NCI-H1105 (cell line): ENCODE data around the gene BCAS4.
"Not testable (repeated sequence)": the region's sequence is repeated elsewhere in the genome, so short reads cannot be mapped to it uniquely, and the experiment has no call there.

Source experiments
- DNase-seq: peaks from one replicate; lab custom pipeline; 2025; lab: John Stamatoyannopoulos, UW

BCAS4 gene

DNA sequence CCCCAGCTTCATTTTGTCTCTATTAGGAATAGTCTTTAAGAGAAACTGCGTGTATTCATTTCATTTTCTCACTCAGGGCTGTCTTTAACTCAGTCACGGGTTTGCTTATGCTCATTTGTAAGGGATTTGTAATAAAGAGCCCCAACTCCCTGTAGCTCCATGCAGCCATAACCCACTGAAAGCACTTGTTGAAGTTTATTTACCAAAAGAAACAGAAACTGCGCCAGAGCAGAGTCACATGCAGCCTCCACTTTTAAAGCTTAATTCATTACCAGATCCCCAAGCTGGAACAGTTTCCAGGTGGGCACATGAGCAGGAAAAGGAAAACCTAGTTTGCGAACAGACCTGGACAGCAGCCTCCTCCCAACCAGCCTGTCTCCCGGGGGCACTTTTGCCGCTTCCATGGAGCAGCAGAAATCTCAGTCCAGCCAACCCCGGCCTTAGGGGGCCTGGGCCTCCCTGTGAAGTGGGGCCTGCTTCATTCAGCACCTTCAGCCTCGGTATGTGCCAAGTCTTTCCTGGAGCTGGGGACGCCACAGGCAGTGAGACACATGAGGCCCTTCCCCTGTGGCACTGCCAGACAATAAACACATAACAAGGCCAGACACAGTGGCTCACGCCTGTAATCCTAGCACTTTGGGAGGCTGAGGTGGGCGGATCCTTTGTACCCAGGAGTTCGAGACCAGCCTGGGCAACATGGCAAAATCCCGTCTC, 4.5 kb downstream of the BCAS4 start:
- DNase-seq = no peak

DNA sequence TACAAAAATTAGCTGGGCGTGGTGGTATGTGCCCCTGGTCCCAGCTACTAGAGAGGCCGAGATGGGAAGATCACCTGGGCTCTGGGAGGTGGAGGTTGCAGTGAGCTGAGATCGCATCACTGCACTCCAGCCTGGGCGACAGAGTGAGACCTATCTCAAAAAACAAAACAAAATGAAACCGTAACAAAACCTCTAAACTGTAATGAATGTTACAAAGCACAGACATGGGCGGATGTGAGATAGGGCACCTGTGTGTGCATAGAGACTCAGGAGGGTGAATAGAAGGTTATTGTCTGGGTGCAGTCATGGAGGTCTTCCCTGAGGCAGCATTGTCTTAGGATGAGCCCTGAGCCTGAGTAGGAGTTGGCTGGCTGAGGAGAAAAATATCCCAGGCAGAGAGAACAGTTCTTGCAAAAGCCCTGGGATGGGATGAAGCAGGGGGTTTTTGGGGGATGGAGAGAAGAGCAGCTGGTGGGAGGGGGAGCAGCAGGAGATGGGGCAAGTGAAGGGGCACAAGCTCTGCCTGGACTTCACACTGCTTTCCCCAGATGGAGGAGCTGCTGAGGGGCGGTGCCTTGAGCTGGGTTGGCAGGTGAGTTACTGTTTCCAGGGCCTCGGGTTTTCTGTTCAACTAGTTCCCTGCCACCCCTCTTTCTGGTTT, 5.2 kb downstream of the BCAS4 start:
- DNase-seq = no peak

DNA sequence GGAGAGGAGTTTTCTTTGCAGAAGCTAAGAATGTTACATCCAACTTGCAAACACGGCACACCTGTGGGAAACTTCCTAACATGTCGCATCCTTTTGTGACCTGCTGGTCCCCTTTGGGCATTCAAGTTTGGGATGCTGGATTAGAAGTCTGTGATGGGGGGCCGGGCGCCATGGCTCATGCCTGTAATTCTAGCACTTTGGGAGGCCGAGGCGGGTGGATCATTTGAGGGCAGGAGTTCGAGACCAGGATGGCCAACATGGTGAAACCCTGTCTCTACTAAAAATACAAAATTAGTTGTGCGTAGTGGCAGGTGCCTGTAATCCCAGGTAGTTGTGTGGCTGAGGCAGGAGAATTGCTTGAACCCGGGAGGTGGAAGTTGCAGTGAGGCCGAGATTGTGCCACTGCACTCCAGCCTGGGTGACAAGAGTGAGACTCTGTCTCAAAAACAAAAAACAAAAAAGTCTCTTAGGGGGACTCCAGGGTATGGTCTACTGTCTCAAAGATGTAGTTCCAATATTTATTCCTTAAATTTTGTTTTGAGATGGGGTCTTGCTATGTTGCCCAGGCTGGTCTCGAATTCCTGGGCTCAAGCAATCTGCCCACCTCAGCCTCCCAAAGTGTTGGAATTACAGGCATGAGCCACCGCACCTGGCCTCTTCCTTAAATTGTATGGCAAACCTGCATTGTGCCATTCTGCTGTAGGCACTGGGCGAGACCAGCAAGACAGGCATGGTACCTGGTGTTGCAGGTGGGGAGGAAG, 6.3 kb downstream of the BCAS4 start:
- DNase-seq = not testable (repeated sequence)

DNA sequence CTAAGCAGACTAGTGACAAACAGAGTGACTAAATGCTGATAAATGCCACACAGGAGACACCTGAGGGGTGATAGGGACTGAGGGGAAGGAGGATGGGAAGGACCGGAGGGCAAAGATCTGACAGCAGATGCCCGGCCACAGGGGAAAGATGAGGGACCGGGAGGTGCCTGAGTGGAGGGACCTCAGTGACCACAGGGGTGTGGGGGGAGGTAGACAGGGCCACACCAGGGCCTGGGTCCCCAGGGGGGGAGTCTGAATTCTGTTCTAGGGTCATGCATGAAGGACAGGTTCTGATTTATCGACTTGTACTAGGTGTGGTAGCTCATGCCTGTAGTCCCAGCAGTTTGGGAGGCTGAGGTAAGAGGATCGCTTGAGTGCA, 6.9 kb downstream of the BCAS4 start:
- DNase-seq = no peak

DNA sequence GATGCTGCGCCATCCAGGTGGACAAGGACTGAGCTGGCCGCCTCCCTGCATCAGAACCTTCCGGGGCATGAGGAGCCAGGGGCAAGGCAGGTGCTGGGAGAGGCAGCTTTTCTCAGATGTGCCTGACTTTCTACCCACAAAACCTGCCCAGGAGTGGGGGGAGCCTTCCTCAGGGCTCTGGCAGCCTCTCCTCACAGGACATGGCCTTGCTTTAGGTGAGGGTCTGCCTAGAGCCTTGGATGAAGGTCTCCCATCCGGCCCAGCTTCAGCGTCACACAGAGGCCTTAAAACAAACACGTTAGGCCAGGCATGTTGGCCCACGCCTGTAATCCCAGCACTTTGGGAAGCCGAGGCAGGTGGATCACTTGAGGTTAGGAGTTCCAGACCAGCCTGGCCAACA, 7.4 kb downstream of the BCAS4 start:
- no peak for DNase-seq

DNA sequence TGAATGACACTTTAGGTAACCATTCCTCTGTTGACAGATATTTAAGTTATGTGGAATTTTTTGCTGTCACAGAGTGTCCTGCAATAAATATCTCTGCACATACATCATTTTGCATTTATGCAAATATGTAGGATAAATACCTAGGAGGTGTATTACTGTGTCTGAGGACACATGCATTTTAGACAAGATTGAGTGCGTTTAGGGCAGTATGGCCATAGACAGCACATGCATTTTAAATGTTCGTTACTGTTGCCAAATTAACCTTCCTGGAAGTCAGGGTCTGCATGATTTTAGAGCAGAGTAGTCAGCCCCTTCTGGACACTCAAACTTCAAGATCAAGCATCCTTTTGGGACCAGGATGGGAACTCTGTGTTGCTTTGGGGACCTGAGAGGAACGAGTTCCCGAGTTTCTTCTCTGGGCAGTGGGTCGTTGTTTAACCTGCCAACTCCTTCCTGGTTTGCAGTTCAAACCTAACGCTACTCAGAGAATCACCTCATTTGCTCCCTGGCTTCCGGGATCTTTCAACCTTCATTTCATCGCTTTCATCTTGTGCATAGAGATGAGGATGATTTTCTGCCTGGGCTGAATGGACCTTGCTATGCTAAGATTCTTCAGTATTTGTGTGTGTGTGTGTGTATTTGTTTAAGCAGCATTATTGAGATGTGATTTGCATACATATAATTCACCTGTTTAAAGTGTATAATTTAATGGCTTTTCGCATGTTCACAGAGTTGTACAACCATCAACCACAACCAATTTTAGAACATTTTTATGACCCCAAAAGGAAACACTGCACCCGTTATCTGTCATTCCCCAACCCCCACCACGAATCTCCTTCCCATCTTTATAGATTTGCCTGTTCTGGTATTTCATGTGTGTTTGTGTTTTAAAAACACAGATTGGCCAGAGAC, 9.8 kb downstream of the BCAS4 start:
- DNase-seq = no peak

DNA sequence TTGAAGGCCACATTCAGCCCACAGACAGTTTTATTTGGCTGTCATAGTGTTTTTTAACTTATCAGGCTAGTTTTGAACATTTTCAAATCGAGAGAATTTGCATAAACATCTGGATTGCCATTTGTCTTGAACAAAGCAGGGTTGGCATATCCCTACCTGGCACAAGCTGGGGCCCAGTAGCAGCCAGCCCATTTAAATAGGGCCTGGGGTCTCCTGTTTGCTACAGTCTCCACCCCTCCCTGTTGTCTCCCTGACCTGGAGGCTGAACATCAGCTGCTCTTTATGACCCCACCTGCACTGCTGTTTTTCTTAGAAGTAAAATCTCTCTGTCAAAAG, 10.5 kb downstream of the BCAS4 start:
- DNase-seq = no peak

DNA sequence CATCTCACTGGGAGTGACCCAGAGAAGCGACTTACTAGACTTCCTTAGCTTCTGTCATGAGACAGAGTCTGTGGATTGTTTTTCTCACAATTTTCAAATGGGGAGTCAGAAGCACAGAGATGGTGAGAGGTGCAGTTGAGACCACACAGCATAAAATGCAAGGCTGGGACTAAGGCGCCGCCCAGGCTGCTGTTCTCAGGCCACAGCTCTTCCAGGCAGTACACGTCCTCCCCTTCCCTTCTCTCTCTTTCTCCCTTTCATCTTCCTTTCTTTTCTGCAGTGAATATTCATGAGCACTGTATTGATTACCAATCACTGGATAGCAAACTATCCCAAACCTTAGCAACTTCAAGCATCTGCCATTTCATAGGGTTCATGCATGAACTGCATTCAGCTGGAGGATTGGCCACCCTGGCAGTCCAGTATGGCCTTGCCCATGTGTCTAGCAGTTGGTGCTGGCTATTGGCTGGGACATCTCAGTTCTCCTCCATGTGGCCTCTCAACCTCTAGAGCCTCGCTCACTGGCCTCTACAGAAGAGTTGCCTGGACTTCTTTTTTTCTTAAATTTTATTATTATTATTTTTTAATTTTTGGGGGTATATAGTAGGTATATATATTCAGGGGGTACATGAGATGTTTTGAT, 11.4 kb downstream of the BCAS4 start:
- DNase-seq = no peak

DNA sequence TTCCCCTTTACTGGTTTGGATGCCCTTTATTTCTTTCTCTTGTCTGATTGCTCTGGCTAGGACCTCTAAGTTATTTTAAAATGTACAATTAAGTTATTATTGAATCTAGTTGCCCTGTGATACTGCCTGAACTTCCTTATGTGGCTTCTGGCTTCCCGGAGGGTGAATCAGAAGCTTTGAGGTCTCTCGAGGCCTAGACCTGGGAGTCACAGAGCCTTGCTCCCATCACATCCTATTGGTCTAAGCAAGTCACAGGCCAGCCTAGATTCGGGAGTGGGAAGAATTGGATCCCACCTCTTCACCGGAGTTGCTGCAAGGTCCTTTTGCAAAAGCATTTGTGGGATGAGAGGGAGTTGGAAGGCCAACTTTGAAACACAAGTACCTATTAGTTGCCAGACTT, 15.2 kb downstream of the BCAS4 start:
- no peak for DNase-seq

DNA sequence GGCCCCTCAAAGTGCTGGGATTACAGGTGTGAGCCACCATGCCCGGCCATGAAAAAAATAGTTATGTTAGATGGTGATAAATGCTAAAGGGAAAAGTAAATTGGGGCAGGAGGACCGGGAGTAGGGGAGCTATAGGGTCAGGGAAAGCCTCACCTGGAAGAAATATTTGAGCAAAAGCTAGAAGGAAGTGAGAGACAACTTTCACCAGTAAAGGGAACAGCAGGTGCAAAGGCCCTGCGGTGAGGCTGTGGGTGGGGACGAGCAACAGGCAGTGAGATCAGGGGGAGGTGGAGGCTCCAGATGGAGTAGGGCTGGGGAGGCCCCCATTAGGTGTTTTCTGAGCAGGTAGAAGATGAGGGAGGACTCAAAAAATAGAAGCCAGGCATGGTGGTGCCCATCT, 16.0 kb downstream of the BCAS4 start:
- DNase-seq = no peak

DNA sequence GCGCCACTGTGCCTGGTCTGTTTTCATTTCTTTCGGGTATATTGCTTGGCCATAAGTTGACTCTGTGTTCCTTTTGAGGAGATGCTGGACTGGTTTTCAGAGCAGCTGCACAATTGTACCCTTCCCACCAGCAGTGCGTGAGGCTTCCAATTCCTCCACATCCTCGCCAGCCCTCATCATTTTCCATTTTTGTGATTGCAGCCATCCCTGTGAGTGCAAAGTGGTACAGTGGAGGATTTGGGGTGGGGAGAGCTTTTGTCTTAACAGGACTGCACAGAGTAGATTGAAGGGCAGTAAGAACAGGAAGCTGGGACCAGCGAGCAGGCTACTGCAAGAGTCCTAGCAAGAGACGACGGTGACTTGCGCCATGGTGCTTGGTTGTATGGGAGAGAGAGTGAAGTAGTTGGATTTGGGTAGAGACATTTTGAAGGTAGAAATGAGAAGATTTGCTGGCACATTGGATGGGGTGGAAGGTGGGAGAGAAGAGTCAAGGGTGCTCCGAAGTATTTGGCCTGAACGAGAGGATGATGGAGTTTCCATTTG, 18.3 kb downstream of the BCAS4 start:
- DNase-seq = no peak

DNA sequence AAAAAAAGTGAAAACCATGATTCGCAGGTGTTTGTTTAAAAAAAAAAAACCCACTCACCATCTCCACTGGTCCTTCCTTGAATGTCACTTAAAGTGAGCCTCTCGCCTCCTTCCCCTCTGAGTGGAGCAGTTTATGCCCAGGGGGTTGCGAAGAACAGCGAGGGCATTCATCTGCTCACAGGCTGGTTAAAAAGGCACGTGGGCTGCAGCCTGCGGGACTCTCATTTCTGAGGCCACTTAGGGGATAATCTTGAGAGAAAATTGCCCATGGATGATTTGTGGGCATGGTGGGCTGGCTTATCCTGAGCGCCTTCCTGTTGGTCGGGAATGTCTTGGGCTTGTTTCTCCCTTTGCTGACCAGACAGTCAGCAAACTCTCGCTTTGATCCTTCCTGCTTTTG, 18.9 kb downstream of the BCAS4 start:
- DNase-seq = no peak

DNA sequence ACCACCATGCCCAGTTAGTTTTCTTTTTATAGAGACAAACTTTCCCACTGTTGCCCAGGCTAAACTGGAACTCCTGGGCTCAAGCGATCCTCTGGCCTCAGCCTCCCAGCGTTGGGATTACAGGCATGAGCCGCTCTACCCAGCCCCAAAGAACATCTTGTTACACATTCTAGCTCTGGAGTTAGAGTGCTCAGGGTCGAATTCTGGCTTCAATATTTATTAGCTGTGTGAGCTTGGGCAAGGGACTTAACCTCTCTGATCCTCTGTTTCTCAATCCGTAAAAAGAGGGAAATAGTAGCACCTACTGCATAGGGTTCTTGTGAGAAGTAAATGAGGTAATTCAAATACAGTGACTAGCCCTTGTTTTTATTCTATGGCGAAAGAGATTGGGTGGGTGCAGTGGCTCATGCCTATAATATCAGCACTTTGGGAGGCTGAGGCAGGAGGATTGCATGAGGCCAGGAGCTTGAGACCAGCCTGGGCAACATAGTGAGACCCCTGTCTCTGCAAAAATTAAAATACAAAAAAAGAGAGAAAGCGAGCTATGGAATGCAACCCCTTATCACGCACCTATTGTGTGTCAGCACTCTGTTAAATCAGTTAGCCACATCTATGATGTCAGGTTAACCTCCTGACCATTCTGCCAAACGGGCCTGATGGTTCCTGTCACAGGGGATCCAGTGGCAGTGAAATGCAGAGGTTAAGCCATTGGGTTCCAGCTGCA, 19.7 kb downstream of the BCAS4 start:
- no peak for DNase-seq

DNA sequence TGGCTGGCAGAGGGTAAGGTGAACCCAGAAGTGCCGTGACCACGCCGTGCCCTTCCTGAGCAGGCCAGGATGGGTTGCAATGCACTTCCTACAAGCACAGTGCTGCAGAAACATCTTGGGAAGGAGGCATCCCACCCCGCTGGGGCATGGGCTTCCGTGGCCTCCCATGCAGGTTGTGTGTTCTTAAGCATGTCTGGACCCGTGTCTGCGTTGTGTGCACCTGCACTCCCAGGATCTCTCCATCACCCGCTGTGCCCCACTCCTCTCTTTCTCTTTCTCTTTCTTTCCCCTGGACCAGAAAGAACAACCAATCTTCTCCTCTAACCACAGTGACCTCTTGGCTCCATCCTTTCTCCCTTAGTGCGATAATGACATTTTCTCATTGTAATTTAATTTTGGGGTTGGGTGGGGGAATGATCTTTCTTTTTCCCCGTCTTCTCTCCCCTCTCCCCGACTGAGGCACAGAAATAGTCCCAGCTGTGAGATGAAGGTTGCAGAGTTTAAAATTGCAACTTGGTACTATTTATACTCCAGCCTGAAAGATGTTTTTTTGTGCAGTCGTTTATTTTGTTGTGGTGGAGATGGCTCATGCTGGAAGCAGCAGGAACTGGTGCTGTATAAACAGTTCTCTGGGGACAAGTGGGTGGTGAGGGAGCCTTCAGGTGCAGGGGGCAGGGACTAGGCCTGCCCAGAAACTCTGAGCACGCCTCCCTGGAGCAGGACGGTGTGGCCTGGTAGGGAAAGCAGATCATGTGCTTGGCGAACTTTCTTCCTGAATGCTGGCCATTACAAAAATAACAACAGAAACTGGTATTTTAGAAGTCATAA, 20.5 kb downstream of the BCAS4 start:
- DNase-seq = no peak

DNA sequence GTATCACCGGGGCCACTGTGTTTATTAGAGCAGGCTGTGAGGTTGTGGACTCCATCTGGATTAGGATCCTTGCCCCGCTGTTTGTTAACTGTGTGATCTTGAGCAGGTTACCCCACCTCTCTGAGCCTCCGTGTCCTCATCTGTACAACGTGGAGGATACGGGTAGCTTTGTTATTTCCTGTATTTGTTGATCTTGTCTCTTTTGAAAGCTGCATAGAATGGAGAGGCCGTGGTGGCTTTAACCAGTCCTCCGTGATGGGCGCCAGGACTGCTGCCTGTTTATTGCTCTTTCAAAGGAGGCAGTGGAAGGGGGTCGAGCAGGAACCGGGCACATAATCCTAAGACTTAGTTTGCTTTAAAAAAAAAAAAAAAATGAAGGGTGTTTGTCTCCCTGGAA, 22.9 kb downstream of the BCAS4 start:
- no peak for DNase-seq

DNA sequence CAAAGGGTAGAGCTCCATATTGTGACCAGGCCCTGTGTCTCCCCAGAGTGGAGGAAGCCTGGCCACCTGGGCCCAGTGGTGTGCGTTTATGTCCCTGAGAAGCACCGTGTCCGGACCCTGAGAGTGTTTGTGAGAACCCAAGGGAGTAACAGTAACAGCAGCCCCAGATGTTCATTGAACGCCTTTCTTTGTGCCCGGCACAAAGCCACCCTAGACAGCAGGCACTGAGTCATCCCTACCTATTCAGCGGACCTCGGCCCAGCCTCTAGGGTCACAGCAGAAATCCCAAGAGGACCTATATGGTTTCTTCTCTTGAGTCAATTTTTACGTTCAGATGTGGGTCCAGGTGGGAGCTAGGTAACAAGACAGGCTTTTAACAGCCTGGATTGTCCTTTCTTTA, 24.5 kb downstream of the BCAS4 start:
- DNase-seq = no peak

DNA sequence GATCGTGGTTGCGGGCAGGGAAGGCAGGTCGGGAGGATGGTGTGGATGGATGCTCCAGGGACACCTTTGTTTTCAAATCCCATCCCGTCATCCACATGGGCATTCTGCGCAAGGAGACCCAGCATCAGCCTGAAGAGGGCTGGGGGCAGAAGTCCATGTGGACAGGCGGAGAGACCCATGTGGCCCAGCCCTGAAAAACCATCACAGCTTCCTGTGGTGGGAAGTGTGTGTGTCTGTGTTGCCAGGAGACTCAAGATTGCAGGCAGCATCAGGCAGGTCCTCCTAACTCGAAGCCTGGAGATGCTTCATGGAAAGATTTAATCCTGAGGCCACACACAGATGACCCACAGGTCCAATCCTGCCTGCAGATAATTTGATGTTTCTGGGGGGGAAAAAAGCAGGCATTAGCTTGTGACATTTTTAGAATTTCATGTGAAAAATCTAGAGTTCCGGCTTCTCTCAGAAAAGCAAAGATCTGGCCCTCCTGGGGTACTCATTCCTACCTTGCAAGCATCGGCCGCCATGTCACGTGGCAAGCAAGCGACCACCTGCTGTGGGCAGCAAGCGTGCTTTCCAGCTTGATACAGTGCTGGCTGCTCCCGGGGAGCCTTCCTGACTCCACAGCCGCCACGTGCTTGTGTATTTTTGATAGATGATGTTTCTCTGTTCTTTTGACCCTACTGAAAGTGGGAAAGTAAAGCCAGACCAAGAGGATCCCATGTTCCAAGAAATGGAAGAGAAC, 25.8 kb downstream of the BCAS4 start:
- no peak for DNase-seq

DNA sequence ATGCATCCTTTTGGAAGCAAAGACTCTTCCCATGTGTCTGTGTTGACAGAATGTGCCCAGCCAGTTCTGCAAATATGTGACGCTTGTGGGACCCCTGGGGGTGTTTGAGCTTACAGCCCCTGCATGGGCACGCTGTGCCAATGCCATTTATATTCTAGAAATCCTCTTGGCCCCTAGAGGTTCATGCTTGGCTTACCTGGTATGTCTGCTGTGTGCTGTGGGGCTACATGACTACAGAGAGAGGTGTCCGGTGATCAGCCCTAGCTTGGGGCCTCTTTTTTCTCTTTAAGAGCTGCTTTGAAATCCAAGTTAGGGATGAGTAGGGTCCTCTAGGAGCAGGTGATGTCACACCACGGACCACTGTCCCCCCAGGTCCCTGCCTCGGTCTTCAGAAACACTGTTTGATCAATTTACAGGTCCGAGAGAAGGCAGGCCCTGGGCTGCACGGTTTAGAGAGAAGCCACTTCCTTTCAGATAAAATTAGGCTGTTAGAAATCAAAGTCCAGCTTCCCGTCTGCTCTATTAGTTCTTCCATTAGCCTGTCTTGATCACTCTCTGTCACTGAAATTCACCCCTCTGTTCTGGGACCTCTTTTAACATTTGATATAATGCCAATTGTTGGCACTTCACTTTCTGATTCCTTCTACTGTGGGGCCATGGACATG, 26.5 kb downstream of the BCAS4 start:
- no peak for DNase-seq

DNA sequence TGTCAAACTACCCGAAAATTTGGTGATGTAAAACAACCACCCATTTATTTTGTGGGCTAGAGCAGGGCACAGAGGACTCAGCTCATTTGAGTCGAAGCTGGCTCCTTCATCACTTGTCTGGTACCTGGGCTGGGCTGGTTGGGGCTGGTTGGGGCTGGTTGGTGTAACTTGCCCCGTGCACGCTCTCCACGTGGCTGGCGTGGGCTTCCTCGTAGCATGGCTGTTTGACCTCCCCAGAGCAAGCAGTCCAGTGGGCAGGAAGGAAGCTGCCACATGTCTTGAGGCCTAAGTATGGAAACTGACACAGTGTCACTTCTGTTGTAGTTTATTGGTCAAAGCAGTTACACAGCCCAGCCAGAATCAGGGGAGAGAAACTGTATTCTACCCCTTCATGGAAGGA, 27.1 kb downstream of the BCAS4 start:
- no peak for DNase-seq
